ENCODE data around the gene FAM241A. TPM values are rescaled to one million over a fixed set of nuclear protein-coding genes. Genes with fewer than 3 reads are reported as not detected.
"Not testable (repeated sequence)": the region's sequence is repeated elsewhere in the genome, so short reads cannot be mapped to it uniquely, and the experiment has no call there.

The FAM241A gene
- total RNA-seq, 1 experiment from 2014 or later: 0.74 TPM

DNA sequence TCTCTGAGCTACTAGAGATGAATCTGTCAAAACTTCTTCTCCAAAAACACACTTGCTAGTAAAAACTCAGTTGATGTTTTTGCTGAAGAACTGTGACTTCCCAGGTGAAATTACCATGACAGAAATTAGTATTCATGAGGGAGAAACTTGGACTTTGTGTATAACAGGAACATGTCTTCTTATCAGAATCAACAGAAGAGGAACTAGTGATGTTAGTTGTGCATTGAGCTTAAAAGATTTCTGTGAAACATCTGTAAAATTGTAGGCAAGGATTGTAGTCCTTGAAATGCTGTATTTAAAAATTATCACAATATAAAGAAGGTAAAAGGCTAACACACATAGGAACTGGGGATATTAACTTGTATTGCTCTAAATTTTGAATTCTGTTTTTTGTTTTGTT, 11.3 kb downstream of the FAM241A start:
- in situ Hi-C loops (cut with HindIII; ENCODE audit: low pct_unique_long_range_greater_than_20kb, low sequenced_read_pairs): no loop called here
- DNase-seq (ENCODE audit: low read depth, low spot score): no peak

DNA sequence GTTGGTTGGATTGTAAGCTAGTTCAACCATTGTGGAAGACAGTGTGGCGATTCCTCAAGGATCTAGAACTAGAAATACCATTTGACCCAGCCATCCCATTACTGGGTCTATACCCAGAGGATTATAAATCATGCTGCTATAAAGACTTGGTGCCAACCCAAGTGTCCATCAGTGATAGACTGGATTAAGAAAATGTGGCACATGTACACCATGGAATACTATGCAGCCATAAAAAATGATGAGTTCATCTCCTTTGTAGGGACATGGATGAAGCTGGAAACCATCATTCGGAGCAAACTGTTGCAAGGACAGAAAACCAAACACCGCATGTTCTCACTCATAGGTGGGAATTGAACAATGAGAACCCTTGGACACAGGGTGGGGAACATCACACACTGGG, 18.5 kb downstream of the FAM241A start:
- in situ Hi-C loops (cut with HindIII; ENCODE audit: low pct_unique_long_range_greater_than_20kb, low sequenced_read_pairs); DNase-seq (ENCODE audit: low read depth, low spot score): not testable (repeated sequence)

DNA sequence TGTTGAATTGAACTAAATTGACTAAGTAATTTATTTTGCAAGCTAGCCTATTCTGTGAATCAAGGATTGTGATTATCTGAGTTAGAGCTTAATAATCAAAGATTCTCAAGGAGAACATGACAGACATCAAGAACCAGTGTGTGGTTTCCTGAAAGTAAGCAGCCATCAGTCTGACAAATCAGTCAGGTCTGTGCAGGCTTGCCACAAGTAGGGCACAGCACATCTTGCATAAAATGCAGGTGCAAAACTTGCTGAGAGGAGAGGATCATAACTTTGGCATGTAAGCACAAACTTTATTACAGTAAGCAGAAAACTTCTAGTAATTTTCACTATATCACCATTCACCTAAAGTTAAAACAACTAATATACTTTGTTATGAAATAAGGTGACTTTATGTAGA, 22.5 kb downstream of the FAM241A start:
- in situ Hi-C loops (cut with HindIII; ENCODE audit: low pct_unique_long_range_greater_than_20kb, low sequenced_read_pairs): no loop called here
- DNase-seq (ENCODE audit: low read depth, low spot score): no peak

DNA sequence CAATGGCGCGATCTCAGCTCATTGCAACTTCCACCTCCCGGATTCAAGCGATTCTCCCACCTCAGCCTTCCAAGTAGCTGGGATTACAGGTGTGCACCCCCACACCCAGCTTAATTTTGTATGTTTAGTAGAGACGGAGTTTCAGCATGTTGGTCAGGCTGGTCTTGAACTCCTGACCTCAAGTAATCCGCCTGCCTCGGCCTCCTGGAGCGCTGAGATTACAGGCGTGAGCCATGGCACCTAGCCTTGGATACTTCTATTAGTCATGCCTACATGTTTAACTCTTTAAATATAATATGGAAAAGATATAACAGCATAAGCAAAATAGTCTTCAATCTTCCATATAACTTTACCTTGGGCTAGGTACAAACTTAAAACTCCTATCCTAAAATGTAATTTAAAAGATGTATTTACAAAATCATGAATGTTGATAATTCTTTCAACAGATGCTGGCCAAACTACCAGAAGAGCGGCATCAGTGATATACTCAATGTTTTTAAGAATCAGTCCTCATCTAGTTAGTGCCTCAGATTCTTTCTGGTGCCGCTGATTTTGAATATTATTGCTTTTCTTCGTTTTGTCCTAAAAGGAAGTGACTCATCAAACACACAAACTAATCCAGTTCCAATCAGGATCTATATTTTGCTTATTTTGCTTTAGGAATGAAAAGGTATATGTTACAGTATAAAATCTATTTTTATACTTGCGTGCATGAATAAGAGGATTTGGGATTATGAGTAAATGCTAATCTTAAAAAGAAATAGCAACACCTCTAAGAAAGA, 23.7 kb downstream of the FAM241A start:
- in situ Hi-C loops (cut with HindIII; ENCODE audit: low pct_unique_long_range_greater_than_20kb, low sequenced_read_pairs): no loop called here
- DNase-seq (ENCODE audit: low read depth, low spot score): no peak

DNA sequence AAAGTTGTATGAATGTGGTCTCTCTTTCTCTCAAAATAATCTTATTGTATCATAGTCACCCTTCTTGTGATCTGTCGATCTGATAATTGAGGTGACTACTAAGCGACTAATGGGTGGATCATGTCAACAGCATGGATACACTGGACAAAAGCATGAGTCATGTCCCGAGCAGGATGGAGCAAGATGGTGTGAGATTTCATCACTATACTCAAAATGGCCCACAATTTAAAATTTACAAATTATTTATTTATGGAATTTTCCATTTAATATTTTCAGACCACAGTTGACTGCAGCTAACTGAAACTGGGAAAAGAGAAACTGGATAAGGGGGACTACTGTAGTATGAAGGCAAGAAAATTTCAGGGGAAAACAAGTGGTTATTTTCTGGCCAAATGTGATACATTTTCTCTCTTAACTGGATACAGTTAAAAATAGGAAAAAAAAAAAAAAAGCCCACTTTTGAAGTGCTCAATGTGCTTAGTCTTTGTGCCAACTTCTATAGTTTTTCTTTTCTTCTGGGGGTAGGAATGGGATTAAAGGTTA, 25.3 kb downstream of the FAM241A start:
- peak; percentile 10 for DNase-seq (ENCODE audit: low read depth, low spot score)
- in situ Hi-C loops (cut with HindIII; ENCODE audit: low pct_unique_long_range_greater_than_20kb, low sequenced_read_pairs): no loop called here

DNA sequence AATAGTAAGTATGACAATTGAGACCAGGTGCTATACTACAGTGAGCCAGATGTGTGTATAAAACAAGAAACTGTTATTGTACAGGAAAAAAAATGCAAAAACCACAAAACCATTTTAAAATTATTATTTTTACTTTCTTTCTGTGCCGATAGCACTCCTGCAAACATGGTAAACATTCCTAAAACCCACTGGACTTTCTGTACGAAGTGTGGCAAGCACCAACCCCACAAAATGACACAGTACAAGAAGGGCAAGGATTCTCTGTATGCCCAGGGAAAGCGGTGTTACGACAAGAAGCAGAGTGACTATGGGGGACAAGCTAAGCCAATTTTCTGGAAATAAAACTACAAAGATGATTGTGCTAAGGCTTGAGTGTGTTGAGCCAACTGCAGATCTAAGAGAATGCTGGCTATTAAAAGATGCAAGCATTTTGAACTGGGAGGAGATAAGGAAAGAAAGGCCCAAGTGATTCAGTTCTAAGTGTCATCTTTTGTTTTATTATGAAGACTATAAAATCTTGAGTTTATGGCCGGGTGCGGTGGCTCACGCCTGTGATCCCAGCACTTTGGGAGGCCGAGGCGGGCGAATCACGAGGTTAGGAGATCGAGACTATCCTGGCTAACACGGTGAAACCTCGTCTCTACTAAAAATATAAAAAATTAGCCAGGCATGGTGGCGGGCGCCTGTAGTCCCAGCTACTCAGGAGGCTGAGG, 26.0 kb downstream of the FAM241A start:
- in situ Hi-C loops (cut with HindIII; ENCODE audit: low pct_unique_long_range_greater_than_20kb, low sequenced_read_pairs); DNase-seq (ENCODE audit: low read depth, low spot score): not testable (repeated sequence)

- in situ Hi-C loops (cut with HindIII; ENCODE audit: low pct_unique_long_range_greater_than_20kb, low sequenced_read_pairs): no loop called here
- no peak for DNase-seq (ENCODE audit: low read depth, low spot score)
Observed at GRCh38 chr4:112172180-112172579, 26.9 kb downstream of the FAM241A start.

GRCh38 chr4:112173593-112174558, 28.6 kb downstream of the FAM241A start:
- DNase-seq (ENCODE audit: low read depth, low spot score): no peak
- in situ Hi-C loops (cut with HindIII; ENCODE audit: low pct_unique_long_range_greater_than_20kb, low sequenced_read_pairs): no loop called here

GRCh38 chr4:112175840-112176239, 30.6 kb downstream of the FAM241A start:
- no peak for DNase-seq (ENCODE audit: low read depth, low spot score)
- in situ Hi-C loops (cut with HindIII; ENCODE audit: low pct_unique_long_range_greater_than_20kb, low sequenced_read_pairs): no loop called here

GRCh38 chr4:112176596-112176995, 31.3 kb downstream of the FAM241A start:
- no peak for DNase-seq (ENCODE audit: low read depth, low spot score)
- in situ Hi-C loops (cut with HindIII; ENCODE audit: low pct_unique_long_range_greater_than_20kb, low sequenced_read_pairs): no loop called here

DNA sequence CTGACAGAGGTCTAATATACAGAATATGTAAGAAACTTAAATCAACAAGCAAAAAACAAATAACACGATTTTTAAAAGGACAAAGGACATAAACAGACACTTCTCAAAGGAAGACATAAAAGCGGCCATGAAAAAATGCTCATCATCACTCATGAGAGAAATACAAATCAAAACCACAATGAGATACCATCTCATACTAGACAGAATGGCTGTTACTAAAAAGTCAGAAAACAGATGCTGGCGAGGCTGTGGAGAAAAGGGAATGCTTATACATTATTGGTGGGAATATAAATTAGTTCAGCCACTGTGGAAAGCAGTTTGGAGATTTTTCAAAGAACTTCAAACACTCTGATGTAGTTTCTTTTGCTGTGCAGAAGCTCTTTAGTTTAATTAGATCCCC, 33.5 kb downstream of the FAM241A start:
- DNase-seq (ENCODE audit: low read depth, low spot score); in situ Hi-C loops (cut with HindIII; ENCODE audit: low pct_unique_long_range_greater_than_20kb, low sequenced_read_pairs): not testable (repeated sequence)

- in situ Hi-C loops (cut with HindIII; ENCODE audit: low pct_unique_long_range_greater_than_20kb, low sequenced_read_pairs): no loop called here
- DNase-seq (ENCODE audit: low read depth, low spot score): no peak
Observed at GRCh38 chr4:112181358-112182000, 36.2 kb downstream of the FAM241A start.

- in situ Hi-C loops (cut with HindIII; ENCODE audit: low pct_unique_long_range_greater_than_20kb, low sequenced_read_pairs): no loop called here
- DNase-seq (ENCODE audit: low read depth, low spot score): no peak
Observed at GRCh38 chr4:112182604-112183003, 37.4 kb downstream of the FAM241A start.

- in situ Hi-C loops (cut with HindIII; ENCODE audit: low pct_unique_long_range_greater_than_20kb, low sequenced_read_pairs): no loop called here
- no peak for DNase-seq (ENCODE audit: low read depth, low spot score)
Observed at GRCh38 chr4:112183252-112183651, 38.0 kb downstream of the FAM241A start.

GRCh38 chr4:112184438-112184837, 39.2 kb downstream of the FAM241A start:
- no peak for DNase-seq (ENCODE audit: low read depth, low spot score)
- in situ Hi-C loops (cut with HindIII; ENCODE audit: low pct_unique_long_range_greater_than_20kb, low sequenced_read_pairs): no loop called here

DNA sequence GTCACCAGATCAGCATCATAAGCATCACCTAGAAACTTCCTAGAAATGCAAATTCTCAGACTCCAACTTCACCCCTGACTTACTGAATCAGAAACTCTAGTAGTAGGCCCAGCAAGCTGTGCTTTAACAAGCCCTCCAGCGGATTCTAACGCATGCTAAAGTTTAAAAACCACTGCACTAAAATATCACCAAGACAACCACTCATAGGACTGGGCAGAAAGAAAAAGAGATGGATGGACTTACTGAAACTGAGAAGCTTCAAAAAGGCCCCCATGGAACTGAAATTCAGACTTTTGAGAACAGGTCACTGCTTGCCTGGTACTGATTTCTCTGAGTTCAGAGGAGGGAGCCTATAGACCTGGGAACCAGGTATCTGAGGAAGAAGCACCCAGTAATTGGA, 40.1 kb downstream of the FAM241A start:
- DNase-seq (ENCODE audit: low read depth, low spot score): no peak
- in situ Hi-C loops (cut with HindIII; ENCODE audit: low pct_unique_long_range_greater_than_20kb, low sequenced_read_pairs): no loop called here

All from SK-MEL-5 (cell line).